GM21723 (cell line): ENCODE measurements around the gene GADL1.

ENCODE experiments used
- ATAC-seq: cut with Tn5 transposase; IDR thresholded peaks from one replicate; pipeline ENCODE4 v1.9.1; 2021; ENCODE audit warnings: mild to moderate bottlenecking, moderate library complexity; ENCODE audit not compliant: unreplicated experiment

GADL1 gene

GRCh38 chr3:30729512-30729911 is 164.9 kb downstream of the GADL1 start:
- ATAC-seq, result no peak

DNA sequence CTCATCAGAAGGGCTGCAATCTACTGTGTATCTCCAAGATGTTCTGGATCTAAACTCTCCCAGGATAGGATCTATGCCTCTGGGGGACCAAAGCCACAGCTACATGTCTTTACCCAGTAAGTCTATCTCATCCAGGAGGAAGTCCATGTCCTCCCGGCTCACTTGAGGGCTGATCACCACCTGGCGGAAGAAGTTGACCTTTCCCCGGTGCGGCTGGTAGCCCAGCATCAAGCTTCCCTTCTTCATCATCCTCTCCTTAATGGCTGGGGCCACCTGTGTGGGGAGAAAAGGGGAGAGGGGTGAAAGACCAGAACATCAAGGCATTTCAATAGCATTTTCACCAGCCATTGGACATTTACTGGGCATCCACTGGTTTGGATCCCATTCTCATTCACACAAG is 166.3 kb downstream of the GADL1 start:
- ATAC-seq, result no peak

DNA sequence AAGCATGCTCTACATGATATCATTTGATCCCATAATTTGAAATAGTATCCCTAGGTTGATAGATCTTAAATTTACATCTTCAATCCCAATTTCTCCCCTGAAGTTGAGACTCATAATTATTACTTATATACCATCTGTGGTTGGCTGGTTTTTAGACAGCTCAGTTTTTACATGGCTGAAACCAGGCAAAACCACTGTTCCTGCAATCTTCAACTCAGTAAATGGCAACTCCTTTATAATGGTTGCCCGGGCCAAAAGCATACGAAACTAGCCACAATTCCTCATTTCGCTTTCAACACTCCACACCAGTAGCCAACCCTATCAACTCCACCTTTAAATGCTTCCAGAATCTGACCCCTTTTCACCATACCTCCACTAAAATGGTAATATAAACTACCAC is 169.6 kb downstream of the GADL1 start:
- no peak for ATAC-seq

DNA sequence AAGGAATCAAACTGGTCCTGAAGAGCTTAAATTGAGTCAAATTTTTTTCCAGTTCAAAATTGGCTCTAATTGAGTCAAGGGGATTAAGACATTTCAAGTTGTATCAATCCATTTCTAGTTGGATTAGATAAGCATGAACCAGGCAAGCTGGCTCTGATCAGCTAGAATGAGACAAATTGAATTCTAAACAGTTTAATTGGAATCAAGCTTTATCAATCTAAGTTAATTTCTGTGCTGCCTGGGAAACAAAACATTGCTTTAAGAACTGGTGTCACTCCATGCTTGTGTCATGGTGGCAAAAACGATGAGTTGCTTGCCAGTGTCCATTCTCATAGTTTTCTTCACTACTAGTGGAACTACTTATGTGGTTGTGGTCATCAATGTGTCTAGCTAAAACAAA is 171.2 kb downstream of the GADL1 start:
- no peak for ATAC-seq

DNA sequence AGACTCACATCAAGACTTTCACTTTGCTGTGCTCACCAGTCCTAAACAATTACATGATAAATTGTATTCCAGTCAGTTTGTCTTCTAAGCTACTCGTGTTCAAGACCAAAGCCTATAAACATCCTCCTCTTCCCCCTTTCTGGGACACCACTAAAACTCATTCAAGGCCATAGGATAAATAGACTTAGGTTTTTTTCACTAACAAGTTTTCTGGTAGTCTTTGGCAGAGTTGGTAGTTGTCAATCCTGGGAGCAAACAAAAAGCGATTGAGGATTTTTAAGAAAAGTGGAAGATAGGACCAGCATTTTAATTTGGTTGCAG is 173.2 kb downstream of the GADL1 start:
- ATAC-seq, result no peak

DNA sequence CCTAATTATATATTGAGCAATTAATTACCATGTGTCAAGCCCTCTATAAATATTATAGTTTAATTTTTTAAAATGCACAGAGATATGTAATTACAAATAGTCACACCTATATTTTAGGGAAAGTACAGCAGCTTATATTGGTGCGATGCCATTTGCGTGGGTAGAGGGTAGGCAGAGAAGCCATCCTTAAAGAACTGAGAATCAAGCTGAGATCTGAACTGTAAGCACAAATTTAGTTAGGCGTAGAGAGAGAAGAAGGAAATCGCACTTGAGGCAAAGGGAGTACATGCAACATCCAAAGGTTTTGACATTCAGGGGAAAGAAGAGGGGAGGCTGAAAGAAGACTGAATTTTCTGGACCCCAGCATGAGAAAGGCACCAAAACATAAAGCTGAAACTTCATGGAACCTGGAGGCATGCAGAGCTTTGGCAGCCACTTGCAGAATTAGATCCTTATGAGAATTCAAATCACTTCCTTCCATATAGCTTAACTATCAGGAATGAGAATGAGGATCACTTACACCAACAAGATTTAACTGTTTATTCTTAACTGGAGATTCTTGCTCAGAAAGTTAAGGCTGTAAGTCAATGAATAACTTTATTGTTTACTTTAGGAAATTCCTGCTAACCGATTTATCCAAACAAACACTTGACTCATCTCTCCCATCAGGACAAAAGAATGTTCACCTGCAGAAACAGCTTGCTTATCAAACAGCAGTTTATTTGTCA is 173.7 kb downstream of the GADL1 start:
- no peak for ATAC-seq

- ATAC-seq, result no peak
Measured at GRCh38 chr3:30719536-30719935, 174.9 kb downstream of the GADL1 start.

DNA sequence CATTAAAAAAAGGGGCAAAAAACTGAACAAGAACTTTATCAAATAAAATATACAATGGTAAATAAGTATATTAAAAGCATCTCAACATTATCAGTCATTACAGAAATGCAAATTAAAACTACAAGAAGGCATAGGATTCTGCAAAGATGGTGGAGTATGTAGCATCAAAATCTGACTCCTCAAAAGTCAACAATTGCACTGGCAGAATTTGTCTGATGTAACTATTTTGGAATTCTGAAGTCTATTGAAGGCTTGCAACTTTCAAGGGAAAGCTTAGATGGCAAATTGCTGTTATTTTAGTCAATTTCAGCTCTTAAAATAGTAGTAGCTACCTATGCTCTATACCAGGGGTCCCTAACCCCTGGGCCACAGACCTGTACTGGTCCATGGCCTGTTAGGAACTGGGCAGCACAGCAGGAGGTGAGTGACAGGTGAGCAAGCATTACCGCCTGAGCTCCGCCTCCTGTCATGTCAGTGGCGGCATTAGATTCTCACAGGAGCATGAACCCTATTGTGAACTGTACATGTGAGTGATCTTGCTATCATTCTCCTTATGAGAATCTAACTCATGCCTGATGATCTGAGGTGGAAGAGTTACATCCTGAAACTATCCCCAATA is 180.5 kb downstream of the GADL1 start:
- ATAC-seq, result no peak

- no peak for ATAC-seq
Measured at GRCh38 chr3:30712991-30713390, 181.5 kb downstream of the GADL1 start.

DNA sequence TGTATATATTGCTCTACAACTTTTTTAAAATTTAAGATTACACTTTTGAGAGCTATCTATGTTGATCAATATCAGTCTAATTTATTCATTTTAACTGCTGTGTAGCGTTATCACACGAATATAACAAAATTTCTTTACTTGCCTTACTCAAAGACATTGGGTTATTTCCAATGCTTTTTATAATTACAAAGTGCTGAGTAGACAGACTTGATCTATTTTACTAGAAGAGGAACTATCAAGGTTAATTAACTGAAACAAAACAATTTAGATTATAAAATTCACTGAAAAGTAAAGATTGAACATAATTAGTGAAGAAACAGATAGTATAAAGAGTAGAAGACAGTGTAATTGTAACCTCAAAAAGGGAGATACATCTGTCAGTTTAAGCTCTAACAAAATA is 182.6 kb downstream of the GADL1 start:
- no peak for ATAC-seq

GRCh38 chr3:30711151-30711550 is 183.3 kb downstream of the GADL1 start:
- no peak for ATAC-seq

DNA sequence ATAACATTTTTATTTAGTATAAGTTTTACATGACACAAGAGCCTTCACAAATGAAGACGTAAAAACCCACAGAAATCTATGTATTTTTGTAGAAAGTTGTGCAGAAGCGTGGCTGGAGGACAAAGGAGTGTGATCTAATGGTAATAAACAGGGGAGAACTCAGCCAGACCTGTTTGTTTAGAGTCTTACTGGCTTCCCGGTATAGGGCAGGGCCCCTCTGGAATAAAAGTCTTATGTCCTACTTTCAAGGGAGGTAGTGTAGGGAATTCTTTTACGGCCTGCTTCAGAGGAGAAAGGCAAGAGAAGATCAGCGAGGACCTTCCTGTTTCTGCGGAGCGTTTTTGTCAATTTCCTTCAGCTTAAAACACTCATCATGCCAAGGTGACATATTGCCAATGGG is 184.4 kb downstream of the GADL1 start:
- ATAC-seq, result no peak

- ATAC-seq, result no peak
Measured at GRCh38 chr3:30708472-30708871, 186.0 kb downstream of the GADL1 start.

- no peak for ATAC-seq
Measured at GRCh38 chr3:30707825-30708224, 186.6 kb downstream of the GADL1 start.

GRCh38 chr3:30704931-30705890 is 189.2 kb downstream of the GADL1 start:
- ATAC-seq, result no peak

DNA sequence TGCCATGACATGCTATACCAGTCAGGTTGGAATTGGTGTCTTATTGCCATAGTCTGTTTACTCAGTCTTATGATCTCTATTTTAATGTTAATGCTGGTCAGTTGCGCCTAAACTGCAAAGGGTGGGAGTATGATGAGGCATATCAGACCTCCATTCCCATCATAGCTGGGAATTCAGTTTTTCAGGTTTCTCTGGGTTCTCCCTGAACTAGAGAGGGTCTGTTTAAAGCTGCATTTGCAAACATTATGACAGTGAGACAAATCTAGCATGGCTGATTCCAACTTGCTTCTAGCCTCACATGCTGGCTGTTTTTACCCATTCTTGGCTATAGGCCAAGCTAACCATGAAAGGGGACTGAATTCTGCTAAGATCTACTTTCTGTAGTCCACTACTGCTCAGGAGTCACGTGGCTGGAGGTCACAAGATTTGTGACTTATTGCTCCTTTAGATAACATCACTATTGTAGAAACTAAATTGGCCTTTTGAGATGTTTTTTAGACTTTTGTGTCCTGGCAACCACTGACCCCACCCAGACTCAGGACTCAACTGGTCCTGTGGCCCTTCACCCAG is 191.5 kb downstream of the GADL1 start:
- no peak for ATAC-seq

- no peak for ATAC-seq
Measured at GRCh38 chr3:30702038-30702827, 192.2 kb downstream of the GADL1 start.

DNA sequence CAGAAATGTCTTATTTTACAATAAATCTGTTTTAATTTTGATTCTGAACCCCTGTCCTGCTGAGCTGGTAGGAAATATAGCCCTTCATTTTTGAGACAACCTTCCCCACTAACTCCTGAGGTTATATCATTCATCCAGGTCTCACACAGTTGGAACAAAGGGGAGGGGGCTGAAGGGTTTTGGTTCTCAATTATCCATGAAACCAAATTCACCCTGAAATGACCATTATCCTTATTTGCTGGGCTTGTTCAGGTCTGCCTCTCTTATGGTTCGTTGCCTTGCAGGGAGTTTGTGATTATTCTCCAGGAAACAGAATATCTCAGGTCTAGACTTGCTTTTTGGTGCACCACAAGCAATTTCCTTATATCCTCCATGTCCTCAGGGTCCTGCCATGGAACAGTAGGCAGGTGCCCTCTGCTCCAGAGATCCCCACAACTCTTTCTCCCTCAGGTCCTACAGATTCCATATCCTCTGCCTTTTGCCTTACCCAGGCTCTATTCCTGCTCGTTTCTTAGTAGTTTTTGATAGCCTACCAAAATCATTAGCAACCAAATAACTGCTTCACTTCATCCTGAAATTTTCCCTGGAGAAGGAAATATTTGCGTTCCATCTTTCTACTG is 193.6 kb downstream of the GADL1 start:
- ATAC-seq, result no peak

DNA sequence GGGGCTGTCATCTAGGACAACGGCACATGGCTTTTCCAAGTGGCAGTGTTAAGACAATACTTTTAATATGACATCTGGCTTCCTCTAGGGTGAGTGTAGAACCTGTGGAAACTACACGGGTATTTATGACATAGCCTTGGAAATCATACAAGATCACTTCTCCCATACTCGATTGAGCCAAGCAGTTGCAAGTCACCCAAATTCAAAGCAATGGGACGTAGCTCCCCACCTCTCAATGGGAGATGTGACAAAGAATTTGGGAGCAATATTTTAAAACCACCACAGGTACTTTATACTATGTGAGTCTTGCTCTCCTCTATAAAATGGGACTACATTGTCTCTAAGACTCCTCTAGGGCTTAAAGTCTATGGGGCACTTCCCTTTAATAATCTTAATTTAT is 194.5 kb downstream of the GADL1 start:
- no peak for ATAC-seq

- ATAC-seq, result no peak
Measured at GRCh38 chr3:30698549-30698948, 195.9 kb downstream of the GADL1 start.
